Measurements from ENCODE around the gene GALNT2. TPM values are rescaled to one million over a fixed set of nuclear protein-coding genes. Genes with fewer than 3 reads are reported as not detected.

The GALNT2 gene
- total RNA-seq, 1 donor from 2014 or later = 81.6 TPM

- DNase-seq (ENCODE audit: extremely low read depth, low read depth, low spot score) = no peak
Observed at GRCh38 chr1:230070321-230071208, 3.5 kb downstream of the GALNT2 start.

- DNase-seq (ENCODE audit: extremely low read depth, low read depth, low spot score) = no peak
Observed at GRCh38 chr1:230071316-230071715, 4.3 kb downstream of the GALNT2 start.

- no peak for DNase-seq (ENCODE audit: extremely low read depth, low read depth, low spot score)
Observed at GRCh38 chr1:230072296-230072695, 5.3 kb downstream of the GALNT2 start.

GRCh38 chr1:230072866-230073265 is 5.8 kb downstream of the GALNT2 start:
- no peak for DNase-seq (ENCODE audit: extremely low read depth, low read depth, low spot score)

- DNase-seq (ENCODE audit: extremely low read depth, low read depth, low spot score) = no peak
Observed at GRCh38 chr1:230073371-230074035, 6.5 kb downstream of the GALNT2 start.

GRCh38 chr1:230074270-230074669 is 7.2 kb downstream of the GALNT2 start:
- no peak for DNase-seq (ENCODE audit: extremely low read depth, low read depth, low spot score)

GRCh38 chr1:230074762-230075161 is 7.7 kb downstream of the GALNT2 start:
- DNase-seq (ENCODE audit: extremely low read depth, low read depth, low spot score) = no peak

- no peak for DNase-seq (ENCODE audit: extremely low read depth, low read depth, low spot score)
Observed at GRCh38 chr1:230076121-230076520, 9.1 kb downstream of the GALNT2 start.

- DNase-seq (ENCODE audit: extremely low read depth, low read depth, low spot score) = no peak
Observed at GRCh38 chr1:230077011-230077410, 10.0 kb downstream of the GALNT2 start.

- DNase-seq (ENCODE audit: extremely low read depth, low read depth, low spot score) = no peak
Observed at GRCh38 chr1:230077436-230078213, 10.6 kb downstream of the GALNT2 start.

GRCh38 chr1:230079199-230080024 is 12.4 kb downstream of the GALNT2 start:
- no peak for DNase-seq (ENCODE audit: extremely low read depth, low read depth, low spot score)

- no peak for DNase-seq (ENCODE audit: extremely low read depth, low read depth, low spot score)
Observed at GRCh38 chr1:230080822-230081221, 13.8 kb downstream of the GALNT2 start.

- no peak for DNase-seq (ENCODE audit: extremely low read depth, low read depth, low spot score)
Observed at GRCh38 chr1:230081751-230082150, 14.7 kb downstream of the GALNT2 start.

- DNase-seq (ENCODE audit: extremely low read depth, low read depth, low spot score) = no peak
Observed at GRCh38 chr1:230082211-230082610, 15.2 kb downstream of the GALNT2 start.

- DNase-seq (ENCODE audit: extremely low read depth, low read depth, low spot score) = no peak
Observed at GRCh38 chr1:230083053-230083452, 16.0 kb downstream of the GALNT2 start.

GRCh38 chr1:230083746-230084407 is 16.8 kb downstream of the GALNT2 start:
- no peak for DNase-seq (ENCODE audit: extremely low read depth, low read depth, low spot score)

GRCh38 chr1:230084408-230085177 is 17.6 kb downstream of the GALNT2 start:
- DNase-seq (ENCODE audit: extremely low read depth, low read depth, low spot score) = no peak

- DNase-seq (ENCODE audit: extremely low read depth, low read depth, low spot score) = no peak
Observed at GRCh38 chr1:230085178-230085515, 18.1 kb downstream of the GALNT2 start.

- DNase-seq (ENCODE audit: extremely low read depth, low read depth, low spot score) = no peak
Observed at GRCh38 chr1:230086151-230086550, 19.1 kb downstream of the GALNT2 start.

Measured in glomerular endothelial cell (primary cell).